NCI-H446 treated with DMSO at 0.1 percent for 48 hours (cell line): Measurements from ENCODE around the gene OVOL2.
"Not testable (repeated sequence)": the region's sequence is repeated elsewhere in the genome, so short reads cannot be mapped to it uniquely, and the experiment has no call there.

Experiments used
- DNase-seq: peaks from one replicate; lab custom pipeline; 2025; lab: John Stamatoyannopoulos, UW

Gene OVOL2

GRCh38 chr20:18057101-18057993 is at the start of gene OVOL2:
OVOL2 (minus strand) TSS chr20:18057916; CDS start chr20:18057634, 282 bp downstream.
- no peak for DNase-seq

GRCh38 chr20:18103497-18103896 is 45.8 kb upstream of the OVOL2 start:
- DNase-seq = no peak

- DNase-seq = no peak
These were observed 43.6 kb upstream of the OVOL2 start for GRCh38 chr20:18101125-18101810.

GRCh38 chr20:18100569-18100968 is 42.9 kb upstream of the OVOL2 start:
- not testable (repeated sequence) for DNase-seq

- no peak for DNase-seq
These were observed 36.5 kb upstream of the OVOL2 start for GRCh38 chr20:18094191-18094590.

- no peak for DNase-seq
These were observed 35.7 kb upstream of the OVOL2 start for GRCh38 chr20:18093388-18093787.

GRCh38 chr20:18092890-18093289 is 35.2 kb upstream of the OVOL2 start:
- DNase-seq = no peak

- DNase-seq = no peak
These were observed 33.9 kb upstream of the OVOL2 start for GRCh38 chr20:18091623-18092022.

GRCh38 chr20:18090477-18090876 is 32.8 kb upstream of the OVOL2 start:
- DNase-seq = no peak

GRCh38 chr20:18090044-18090443 is 32.3 kb upstream of the OVOL2 start:
- DNase-seq = no peak

- not testable (repeated sequence) for DNase-seq
These were observed 31.1 kb upstream of the OVOL2 start for GRCh38 chr20:18088841-18089240.

- not testable (repeated sequence) for DNase-seq
These were observed 30.6 kb upstream of the OVOL2 start for GRCh38 chr20:18088298-18088697.

- no peak for DNase-seq
These were observed 29.3 kb upstream of the OVOL2 start for GRCh38 chr20:18087054-18087453.

- not testable (repeated sequence) for DNase-seq
These were observed 23.1 kb upstream of the OVOL2 start for GRCh38 chr20:18080836-18081235.

- DNase-seq = no peak
These were observed 22.1 kb upstream of the OVOL2 start for GRCh38 chr20:18079756-18080353.

- DNase-seq = no peak
These were observed 19.4 kb upstream of the OVOL2 start for GRCh38 chr20:18077157-18077556.

- no peak for DNase-seq
These were observed 14.8 kb upstream of the OVOL2 start for GRCh38 chr20:18072532-18072931.

GRCh38 chr20:18066421-18067333 is 9.0 kb upstream of the OVOL2 start:
- DNase-seq = no peak

- no peak for DNase-seq
These were observed 6.0 kb upstream of the OVOL2 start for GRCh38 chr20:18063676-18064075.

- no peak for DNase-seq
These were observed 1.9 kb upstream of the OVOL2 start for GRCh38 chr20:18059603-18060002.

GRCh38 chr20:18058661-18059467 is 1.1 kb upstream of the OVOL2 start:
- DNase-seq = no peak
